HCT116 (cell line): Measurements from ENCODE around the gene PDE2A. TPM values are rescaled to one million over a fixed set of nuclear protein-coding genes. Genes with fewer than 3 reads are reported as not detected.

ENCODE experiments used
- ATAC-seq: fragments of 200-7000 bp; cut with Tn5 transposase; 2 replicates; pipeline ENCODE4 v1.9.1; 2020; ENCODE audit warnings: mild to moderate bottlenecking, moderate library complexity
- BruUV-seq: library from RNA; stranded (reverse); fragments of 400-500 nt; replicated peaks from 2 replicates; lab custom pipeline; 2021; lab: Mats Ljungman, UMichigan
- CTCF ChIA-PET: fragments of 300-600 bp; sonication (Branson Sonifier 250); formaldehyde crosslinking; loops from one replicate; lab custom pipeline; 2021; ENCODE audit warnings: antibody characterized with exemption; lab: Charles Lee
- POLR2A ChIA-PET: fragments of 300-600, 350-600 bp; sonication (Branson Sonifier 250); formaldehyde crosslinking; loops from one replicate; lab custom pipeline; 2021; ENCODE audit warnings: antibody characterized with exemption; lab: Charles Lee
- RAD21 ChIA-PET, 2 experiments: fragments of 300-600 bp; sonication (Branson Sonifier 250); formaldehyde crosslinking; loops; one replicate each; lab custom pipeline; 2023; ENCODE audit warnings: low total read pairs in 2 of 2; ENCODE audit not compliant: uncharacterized antibody in 2 of 2, unreplicated experiment in 2 of 2, low non-redundant PET in 1 of 2; lab: Charles Lee
- DNase-seq: peaks from one replicate; pipeline ENCODE4 v3.0.0-alpha.2; 2010; ENCODE audit warnings: low read depth, low spot score
- H2AFZ ChIP-seq: fragments of 200-600 bp; shearing (Covaris generic), sonication (generic); 2 replicates; pipeline ENCODE4 v1.6.1; 2017; ENCODE audit warnings: low read depth, mixed run types, mixed read lengths, antibody characterized with exemption, low read length; ENCODE audit not compliant: poor library complexity, severe bottlenecking
- H3K27ac ChIP-seq: 2 replicates; pipeline ENCODE4 v1.5.1; 2012; ENCODE audit warnings: low read depth, low read length
- H3K27me3 ChIP-seq: fragments of 200-600 bp; sonication (generic); 2 replicates; pipeline ENCODE4 v1.6.1; 2016; ENCODE audit warnings: mixed run types, low read length, mixed read lengths; ENCODE audit not compliant: insufficient read depth
- H3K36me3 ChIP-seq, 2 experiments: fragments of 200-500 bp in 1 of 2; fragments of 200-600 bp in 1 of 2; sonication (Bioruptor generic) in 1 of 2; sonication (generic) in 1 of 2; 2 replicates each; pipeline versions ENCODE4 v1.5.1 to v1.6.1; 2014 to 2016; ENCODE audit warnings: low read length in 2 of 2, inconsistent platforms in 1 of 2, mixed read lengths in 1 of 2, mixed run types in 1 of 2; ENCODE audit not compliant: insufficient read depth in 2 of 2, control insufficient read depth in 1 of 2
- H3K4me1 ChIP-seq, 2 experiments: fragments of 200-600 bp in 1 of 2; sonication (generic) in 1 of 2; 2 replicates each; pipeline versions ENCODE4 v1.5.1 to v1.6.1; 2012 to 2017; ENCODE audit warnings: low read length in 2 of 2, inconsistent platforms in 1 of 2, mild to moderate bottlenecking in 1 of 2, mixed read lengths in 1 of 2, mixed run types in 1 of 2, moderate library complexity in 1 of 2; ENCODE audit not compliant: insufficient read depth in 2 of 2, control insufficient read depth in 1 of 2
- H3K4me2 ChIP-seq: fragments of 200-600 bp; sonication (generic); 2 replicates; pipeline ENCODE4 v1.6.1; 2017; ENCODE audit warnings: mixed run types, low read length, mixed read lengths
- H3K4me3 ChIP-seq, 2 experiments: fragments of 200-600 bp in 1 of 2; sonication (generic) in 1 of 2; replicated peaks in 1 of 2; 2 replicates each; pipeline ENCODE4 v1.5.1; 2011 to 2016; ENCODE audit warnings: low read length in 2 of 2, control low read depth in 1 of 2, low read depth in 1 of 2, mild to moderate bottlenecking in 1 of 2, mixed read lengths in 1 of 2, mixed run types in 1 of 2
- H3K79me2 ChIP-seq: fragments of 200-600 bp; sonication (generic); 2 replicates; pipeline ENCODE4 v1.6.1; 2017; ENCODE audit warnings: mild to moderate bottlenecking, mixed run types, low read length, moderate library complexity, mixed read lengths; ENCODE audit not compliant: insufficient read depth
- H3K9ac ChIP-seq: fragments of 200-600 bp; sonication (generic); 2 replicates; pipeline ENCODE4 v1.6.1; 2016; ENCODE audit warnings: low read length, mixed read lengths
- H3K9me2 ChIP-seq: fragments of 200-600 bp; sonication (generic), shearing (Covaris generic); 2 replicates; pipeline ENCODE4 v1.6.1; 2017; ENCODE audit warnings: mixed run types, mild to moderate bottlenecking, moderate library complexity; ENCODE audit not compliant: insufficient read depth
- H3K9me3 ChIP-seq, 2 experiments: fragments of 200-500 bp in 1 of 2; fragments of 200-600 bp in 1 of 2; sonication (Bioruptor generic) in 1 of 2; sonication (generic) in 1 of 2; 2 replicates each; pipeline ENCODE4 v1.6.1; 2014 to 2017; ENCODE audit warnings: low read length in 2 of 2, mixed read lengths in 2 of 2, inconsistent platforms in 1 of 2, low read depth in 1 of 2, mild to moderate bottlenecking in 1 of 2, mixed run types in 1 of 2, moderate library complexity in 1 of 2; ENCODE audit not compliant: control insufficient read depth in 1 of 2, insufficient read depth in 1 of 2
- H4K20me1 ChIP-seq: fragments of 200-600 bp; sonication (generic), shearing (Covaris generic); 2 replicates; pipeline ENCODE4 v1.6.1; 2017; ENCODE audit warnings: mixed run types, mild to moderate bottlenecking, moderate library complexity; ENCODE audit not compliant: insufficient read depth
- ATF3 ChIP-seq: IDR thresholded peaks from 2 replicates; pipeline ENCODE4 v1.6.1; 2012
- CEBPB ChIP-seq: IDR thresholded peaks from 2 replicates; pipeline ENCODE4 v1.6.1; 2012; ENCODE audit warnings: low read depth
- EGR1 ChIP-seq: IDR thresholded peaks from 2 replicates; pipeline ENCODE4 v1.6.1; 2012; ENCODE audit warnings: low read depth
- ELF1 ChIP-seq: IDR thresholded peaks from 2 replicates; pipeline ENCODE4 v1.6.1; 2012; ENCODE audit warnings: low read depth, borderline replicate concordance
- EZH2phosphoT487 ChIP-seq: fragments of 200-600 bp; IDR thresholded peaks from 2 replicates; pipeline ENCODE4 v1.6.1; 2018; ENCODE audit warnings: antibody characterized with exemption, borderline replicate concordance
- FOSL1 ChIP-seq: IDR thresholded peaks from 2 replicates; pipeline ENCODE4 v1.6.1; 2012; ENCODE audit warnings: low read depth
- JUND ChIP-seq: IDR thresholded peaks from 2 replicates; pipeline ENCODE4 v1.6.1; 2012
- POLR2A ChIP-seq: IDR thresholded peaks from 2 replicates; pipeline ENCODE4 v1.7.0; 2011; ENCODE audit warnings: borderline replicate concordance; ENCODE audit not compliant: insufficient read depth, insufficient read length; ENCODE audit errors: extremely low read depth
- SP1 ChIP-seq: IDR thresholded peaks from 2 replicates; pipeline ENCODE4 v1.6.1; 2012; ENCODE audit warnings: low read depth
- SRF ChIP-seq: IDR thresholded peaks from 2 replicates; pipeline ENCODE4 v1.6.1; 2012; ENCODE audit warnings: low read depth
- TCF7L2 ChIP-seq: IDR thresholded peaks from 2 replicates; pipeline ENCODE4 v1.7.0; 2011; ENCODE audit warnings: borderline replicate concordance, inconsistent platforms; ENCODE audit not compliant: insufficient read depth, insufficient read length; ENCODE audit errors: extremely low read depth
- YY1 ChIP-seq: IDR thresholded peaks from 2 replicates; pipeline ENCODE4 v1.6.1; 2011; ENCODE audit warnings: low read length, low read depth, moderate library complexity, mild to moderate bottlenecking; ENCODE audit not compliant: insufficient replicate concordance; ENCODE audit errors: extremely low read depth
- ZFX ChIP-seq: fragments of 450-650 bp; IDR thresholded peaks from 2 replicates; pipeline ENCODE4 v1.6.1; 2017
- ZNF274 ChIP-seq: fragments of 200-500 bp; sonication (Bioruptor generic); IDR thresholded peaks from 2 replicates; pipeline ENCODE4 v1.6.1; 2014; ENCODE audit warnings: mild to moderate bottlenecking, low read depth, low read length, inconsistent platforms
- intact Hi-C: fragments of 100-400 bp; cut with micrococcal nuclease; formaldehyde crosslinking; loops from 2 replicates; pipeline ENCODE4 v1.10.0; 2022
- total RNA-seq: library from RNA; stranded (reverse); gene quantifications from one replicate; pipeline ENCODE4 v1.2.1, GENCODE V29; 2021; ENCODE audit not compliant: unreplicated experiment
- TF ChIP-seq, protein P1 (sequence below), 3 experiments: fragments of 200-600 bp in 1 of 3; sonication (generic) in 1 of 3; IDR thresholded peaks in 2 of 3; conservative IDR thresholded peaks in 1 of 3; 2 replicates each; pipeline ENCODE4 v1.5.1; 2012 to 2017; ENCODE audit warnings: low read depth in 2 of 3, low read length in 2 of 3, antibody characterized with exemption in 1 of 3, borderline replicate concordance in 1 of 3, control low read depth in 1 of 3, mild to moderate bottlenecking in 1 of 3, mixed read lengths in 1 of 3, mixed run types in 1 of 3, moderate library complexity in 1 of 3; ENCODE audit not compliant: insufficient read depth in 1 of 3
- TF ChIP-seq, protein P2 (sequence below): IDR thresholded peaks from 2 replicates; pipeline ENCODE4 v1.6.1; 2012; ENCODE audit warnings: low read depth

Gene PDE2A
- total RNA-seq, 1 experiment from 2014 or later, result 7.6 TPM

DNA sequence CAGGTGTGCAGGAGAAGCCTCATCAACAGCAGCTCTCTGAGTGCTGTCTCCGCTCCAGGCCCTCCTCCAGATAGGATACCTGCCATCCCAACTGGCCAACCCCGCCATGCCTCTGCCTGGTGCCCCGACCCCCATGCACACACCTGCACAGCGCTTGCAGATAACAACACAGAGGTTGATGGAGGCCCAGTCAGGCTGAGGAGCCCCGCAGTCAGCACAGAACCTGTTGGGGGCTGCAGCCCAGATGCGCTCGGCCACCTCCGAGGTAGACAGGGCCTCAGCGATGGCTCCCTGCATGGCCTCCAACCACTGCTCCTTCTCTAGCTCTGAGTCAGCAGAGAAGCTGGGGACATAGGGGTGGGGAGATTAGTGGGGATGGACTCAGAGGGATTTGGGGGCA is 32.8 kb upstream of the PDE2A start:
- CTCF ChIA-PET, result no interaction called here
- no peaks in the 10 kb centered on the region for H4K20me1 ChIP-seq
- RAD21 ChIA-PET, result no interaction called here

DNA sequence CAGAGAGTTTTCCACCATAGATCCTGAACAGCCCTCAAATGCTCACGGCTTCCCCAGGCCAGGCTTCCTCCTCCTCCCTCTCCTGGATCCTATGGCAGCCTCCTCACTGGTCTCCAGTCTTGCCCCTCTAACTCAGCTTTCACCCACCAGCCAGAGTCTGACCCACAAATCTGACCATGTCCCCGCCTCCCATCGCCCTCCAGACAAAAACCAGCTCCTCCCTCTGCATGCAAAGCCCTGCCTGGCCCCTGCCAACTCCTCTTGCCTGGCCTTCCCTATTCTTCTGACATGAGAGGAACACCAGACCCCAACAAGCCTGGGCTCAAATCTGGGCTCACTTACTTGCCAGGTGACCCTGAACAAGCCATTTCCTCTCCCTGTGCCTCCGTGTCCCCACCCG is 32.4 kb upstream of the PDE2A start:
- Histone ChIP-seq H4K20me1 (no peaks in the 10 kb centered on the region), H3K9me2 (no peaks in the 10 kb centered on the region), H3K27ac (no peak overlapping the region), H3K27me3 (no peaks in the 10 kb centered on the region), H3K4me2 (no peak overlapping the region), H3K79me2 (no peaks in the 10 kb centered on the region), H3K9me3 (no peaks in the 10 kb centered on the region), H3K9ac (no peak overlapping the region), H3K36me3 (peaks cover 0 to 12% of the 10 kb centered on the region in 2 experiments; a peak in 2 of 4 replicates), H3K4me1 (no peaks in the 10 kb centered on the region), H2AFZ (no peak overlapping the region), H3K4me3 (no peak overlapping the region)
- CTCF ChIA-PET, result no interaction called here
- no peak for ATAC-seq
- BruUV-seq, result no TSS peak
- RAD21 ChIA-PET, result no interaction called here
- intact Hi-C loops, result no loop called here
- no peak for DNase-seq
- POLR2A ChIA-PET, result no interaction called here
- TF ChIP-seq ATF3 (no peak), TCF7L2 (no peak), FOSL1 (no peak), POLR2A (no peak), CEBPB (no peak), SRF (no peak), YY1 (no peak), ZFX (no peak), SP1 (no peak)
- TF ChIP-seq, protein P1, sequence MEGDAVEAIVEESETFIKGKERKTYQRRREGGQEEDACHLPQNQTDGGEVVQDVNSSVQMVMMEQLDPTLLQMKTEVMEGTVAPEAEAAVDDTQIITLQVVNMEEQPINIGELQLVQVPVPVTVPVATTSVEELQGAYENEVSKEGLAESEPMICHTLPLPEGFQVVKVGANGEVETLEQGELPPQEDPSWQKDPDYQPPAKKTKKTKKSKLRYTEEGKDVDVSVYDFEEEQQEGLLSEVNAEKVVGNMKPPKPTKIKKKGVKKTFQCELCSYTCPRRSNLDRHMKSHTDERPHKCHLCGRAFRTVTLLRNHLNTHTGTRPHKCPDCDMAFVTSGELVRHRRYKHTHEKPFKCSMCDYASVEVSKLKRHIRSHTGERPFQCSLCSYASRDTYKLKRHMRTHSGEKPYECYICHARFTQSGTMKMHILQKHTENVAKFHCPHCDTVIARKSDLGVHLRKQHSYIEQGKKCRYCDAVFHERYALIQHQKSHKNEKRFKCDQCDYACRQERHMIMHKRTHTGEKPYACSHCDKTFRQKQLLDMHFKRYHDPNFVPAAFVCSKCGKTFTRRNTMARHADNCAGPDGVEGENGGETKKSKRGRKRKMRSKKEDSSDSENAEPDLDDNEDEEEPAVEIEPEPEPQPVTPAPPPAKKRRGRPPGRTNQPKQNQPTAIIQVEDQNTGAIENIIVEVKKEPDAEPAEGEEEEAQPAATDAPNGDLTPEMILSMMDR (IDR thresholded peaks at IDR 0.05 in 2 of 3, conservative IDR thresholded peaks at IDR 0.05 in 1 of 3; ENCODE audit: borderline replicate concordance in 1 of 3, insufficient read depth in 1 of 3, low read depth in 2 of 3, low read length in 2 of 3), result no peak
- TF ChIP-seq, protein P2, sequence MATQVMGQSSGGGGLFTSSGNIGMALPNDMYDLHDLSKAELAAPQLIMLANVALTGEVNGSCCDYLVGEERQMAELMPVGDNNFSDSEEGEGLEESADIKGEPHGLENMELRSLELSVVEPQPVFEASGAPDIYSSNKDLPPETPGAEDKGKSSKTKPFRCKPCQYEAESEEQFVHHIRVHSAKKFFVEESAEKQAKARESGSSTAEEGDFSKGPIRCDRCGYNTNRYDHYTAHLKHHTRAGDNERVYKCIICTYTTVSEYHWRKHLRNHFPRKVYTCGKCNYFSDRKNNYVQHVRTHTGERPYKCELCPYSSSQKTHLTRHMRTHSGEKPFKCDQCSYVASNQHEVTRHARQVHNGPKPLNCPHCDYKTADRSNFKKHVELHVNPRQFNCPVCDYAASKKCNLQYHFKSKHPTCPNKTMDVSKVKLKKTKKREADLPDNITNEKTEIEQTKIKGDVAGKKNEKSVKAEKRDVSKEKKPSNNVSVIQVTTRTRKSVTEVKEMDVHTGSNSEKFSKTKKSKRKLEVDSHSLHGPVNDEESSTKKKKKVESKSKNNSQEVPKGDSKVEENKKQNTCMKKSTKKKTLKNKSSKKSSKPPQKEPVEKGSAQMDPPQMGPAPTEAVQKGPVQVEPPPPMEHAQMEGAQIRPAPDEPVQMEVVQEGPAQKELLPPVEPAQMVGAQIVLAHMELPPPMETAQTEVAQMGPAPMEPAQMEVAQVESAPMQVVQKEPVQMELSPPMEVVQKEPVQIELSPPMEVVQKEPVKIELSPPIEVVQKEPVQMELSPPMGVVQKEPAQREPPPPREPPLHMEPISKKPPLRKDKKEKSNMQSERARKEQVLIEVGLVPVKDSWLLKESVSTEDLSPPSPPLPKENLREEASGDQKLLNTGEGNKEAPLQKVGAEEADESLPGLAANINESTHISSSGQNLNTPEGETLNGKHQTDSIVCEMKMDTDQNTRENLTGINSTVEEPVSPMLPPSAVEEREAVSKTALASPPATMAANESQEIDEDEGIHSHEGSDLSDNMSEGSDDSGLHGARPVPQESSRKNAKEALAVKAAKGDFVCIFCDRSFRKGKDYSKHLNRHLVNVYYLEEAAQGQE, result no peak

More for the DNA sequence above, 32.8 kb upstream of the PDE2A start:
- Histone ChIP-seq H3K9me2 (no peaks in the 10 kb centered on the region), H3K27me3 (no peaks in the 10 kb centered on the region), H3K27ac (no peak overlapping the region), H3K9me3 (no peaks in the 10 kb centered on the region), H3K4me1 (no peaks in the 10 kb centered on the region), H3K9ac (no peak overlapping the region), H3K36me3 (peaks cover 0 to 12% of the 10 kb centered on the region in 2 experiments; a peak in 2 of 4 replicates), H3K79me2 (no peaks in the 10 kb centered on the region), H2AFZ (no peak overlapping the region), H3K4me3 (no peak overlapping the region), H3K4me2 (no peak overlapping the region)
- POLR2A ChIA-PET, result no interaction called here
- no peak for ATAC-seq
- intact Hi-C loops, result no loop called here
- BruUV-seq, result no TSS peak
- no peak for TF ChIP-seq ELF1
- no peak for TF ChIP-seq EZH2phosphoT487
- TF ChIP-seq YY1, result no peak
- no peak for TF ChIP-seq ZNF274
- no peak for TF ChIP-seq EGR1
- TF ChIP-seq JUND, result no peak
- DNase-seq, result no peak
